Stimulated activated CD4-positive, alpha-beta T cell treated with anti-CD3 and anti-CD28 coated beads, Interleukin-4, amount 100 ng/mL, for 4 hours (primary cell): ENCODE results near the gene TP53I13.
A peak's percentile ranks its signal among the peaks of the same experiment; 100 is the strongest.

Experiments
- DNase-seq, 2 experiments: peaks; one replicate each; pipeline ENCODE4 v3.0.0-alpha.2; 2020

The TP53I13 gene

DNA sequence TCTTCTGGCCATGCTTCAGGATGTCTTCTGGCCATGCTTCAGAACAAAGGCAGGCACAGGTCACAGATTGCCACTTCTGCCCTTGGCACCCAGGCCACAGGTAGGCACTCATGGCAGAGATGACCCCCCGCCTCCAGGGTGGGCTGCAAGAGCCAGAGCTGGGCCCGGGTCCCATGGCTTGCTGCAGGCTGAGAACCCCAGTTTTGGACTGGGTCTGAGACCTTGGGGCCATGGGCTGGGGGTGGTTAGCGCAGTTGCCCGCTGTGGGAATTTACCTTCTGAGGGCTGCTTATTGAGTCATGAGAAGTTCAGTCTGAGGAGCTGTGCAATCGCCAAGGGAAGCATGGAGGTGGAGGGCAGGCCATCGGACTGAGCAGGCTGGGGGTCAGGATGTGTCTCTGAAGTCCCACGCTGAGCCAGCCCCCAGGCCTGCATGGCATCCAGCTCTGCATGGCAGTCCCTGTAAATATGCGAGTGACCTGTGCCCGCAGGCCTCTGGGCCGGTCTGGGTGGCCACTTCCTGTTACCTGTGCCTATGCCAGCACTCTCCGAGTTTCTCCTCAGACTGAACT lies 26.1 kb downstream of the TP53I13 start:
- DNase-seq, result no peak

GRCh38 chr17:29595107-29595942 lies 26.8 kb downstream of the TP53I13 start:
- DNase-seq, result no peak

DNA sequence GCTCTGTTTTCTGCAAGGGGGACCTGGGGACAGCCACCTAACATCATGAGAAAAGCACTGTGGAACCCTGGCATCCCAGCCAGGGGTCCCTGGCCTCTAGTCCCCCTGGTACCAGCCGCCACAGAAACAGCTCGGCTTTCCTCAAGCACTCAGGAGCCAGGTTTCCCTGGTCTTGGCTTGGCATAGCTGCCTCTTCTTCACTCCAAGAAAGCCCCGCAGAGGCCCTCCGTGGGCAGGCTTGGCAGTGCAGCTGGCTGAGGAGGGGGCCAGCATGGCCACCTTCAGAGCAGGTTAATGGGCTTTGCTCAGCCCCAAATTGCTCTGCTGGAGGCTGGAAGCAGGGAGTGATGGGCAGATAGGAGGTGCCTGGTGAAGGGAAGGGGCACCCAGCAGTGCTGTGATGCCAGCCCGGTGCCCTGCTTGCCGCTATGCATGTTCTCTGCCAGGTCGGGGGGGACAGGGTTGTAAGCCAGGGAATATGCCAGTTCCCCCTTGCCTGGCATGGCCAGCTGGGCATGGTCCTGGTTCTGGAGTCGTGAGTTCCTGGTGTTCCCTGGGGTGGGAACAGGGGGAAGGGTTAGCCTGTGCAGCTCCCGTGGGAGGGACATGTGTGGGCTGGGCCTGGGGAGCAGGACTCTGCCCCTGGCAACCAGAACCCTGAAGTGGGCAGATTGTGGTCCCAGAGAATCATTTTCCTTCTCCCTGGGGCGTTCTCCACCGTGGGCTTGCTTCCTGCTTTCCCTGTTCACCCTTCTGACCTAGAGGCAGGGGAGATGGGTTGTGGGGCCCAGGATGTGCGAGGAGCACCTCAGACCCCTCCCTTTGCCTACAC lies 27.7 kb downstream of the TP53I13 start:
- DNase-seq, result no peak

DNA sequence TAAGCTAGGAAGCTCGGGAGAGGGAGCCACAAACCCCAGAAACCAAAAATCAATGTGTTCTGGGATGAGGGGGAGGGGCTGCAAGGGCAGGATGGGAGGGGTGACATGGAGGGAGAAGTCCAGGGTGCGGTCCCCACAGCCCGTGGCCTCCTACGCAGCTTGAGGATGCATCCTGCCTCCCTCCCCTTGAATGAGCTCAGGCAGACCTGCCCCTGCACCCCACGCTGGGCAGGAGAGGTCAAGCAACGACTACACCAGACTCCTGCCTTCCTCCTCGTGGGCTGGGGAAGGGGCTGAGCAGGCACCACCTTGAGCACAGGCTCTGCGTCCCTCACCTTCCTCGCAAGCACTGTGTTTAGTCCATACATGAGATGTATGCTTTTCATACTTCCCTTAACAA lies 28.3 kb downstream of the TP53I13 start:
- no peak for DNase-seq

DNA sequence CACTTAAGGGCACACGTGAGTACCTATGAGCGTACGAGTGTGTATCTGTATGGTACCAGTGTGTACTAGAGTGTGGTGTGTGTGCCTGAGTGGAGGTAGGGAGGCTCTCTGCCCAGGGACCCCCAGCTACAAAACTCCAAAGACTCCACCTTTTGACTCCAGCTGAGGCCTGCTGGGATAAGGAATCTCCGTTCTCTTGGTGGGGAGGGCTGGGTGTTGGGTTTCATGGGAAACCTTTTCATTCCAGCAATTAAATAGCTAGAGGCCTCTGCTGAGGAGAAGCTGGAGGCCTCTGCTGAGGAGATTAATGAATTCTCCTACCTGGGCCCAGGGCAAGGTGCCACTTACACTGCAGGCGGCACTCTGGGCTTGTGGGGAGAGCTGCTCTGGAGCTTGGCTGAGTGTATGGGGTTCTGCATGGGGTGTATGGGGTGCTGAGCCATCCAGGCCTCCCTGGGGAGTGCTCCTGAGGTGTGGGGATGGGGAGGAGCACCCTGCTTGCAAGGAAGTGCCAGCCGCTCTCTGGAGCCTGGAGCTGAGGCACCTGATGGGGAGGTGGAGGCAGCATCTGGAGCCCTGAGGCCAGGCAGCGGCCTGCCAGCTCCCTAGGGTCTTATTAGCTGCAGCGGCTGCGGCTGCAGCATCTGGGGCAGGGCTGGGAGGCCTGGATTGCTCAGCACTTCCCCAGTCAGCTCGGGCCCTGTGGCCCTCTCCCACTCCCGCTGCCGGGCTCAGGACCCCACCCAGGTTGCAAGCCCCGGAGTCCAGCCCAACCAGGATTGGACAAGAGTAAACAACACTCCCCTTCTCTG lies 29.1 kb downstream of the TP53I13 start:
- DNase-seq, result no peak

- DNase-seq, result no peak
Observed at GRCh38 chr17:29603109-29603674, 34.7 kb downstream of the TP53I13 start.

DNA sequence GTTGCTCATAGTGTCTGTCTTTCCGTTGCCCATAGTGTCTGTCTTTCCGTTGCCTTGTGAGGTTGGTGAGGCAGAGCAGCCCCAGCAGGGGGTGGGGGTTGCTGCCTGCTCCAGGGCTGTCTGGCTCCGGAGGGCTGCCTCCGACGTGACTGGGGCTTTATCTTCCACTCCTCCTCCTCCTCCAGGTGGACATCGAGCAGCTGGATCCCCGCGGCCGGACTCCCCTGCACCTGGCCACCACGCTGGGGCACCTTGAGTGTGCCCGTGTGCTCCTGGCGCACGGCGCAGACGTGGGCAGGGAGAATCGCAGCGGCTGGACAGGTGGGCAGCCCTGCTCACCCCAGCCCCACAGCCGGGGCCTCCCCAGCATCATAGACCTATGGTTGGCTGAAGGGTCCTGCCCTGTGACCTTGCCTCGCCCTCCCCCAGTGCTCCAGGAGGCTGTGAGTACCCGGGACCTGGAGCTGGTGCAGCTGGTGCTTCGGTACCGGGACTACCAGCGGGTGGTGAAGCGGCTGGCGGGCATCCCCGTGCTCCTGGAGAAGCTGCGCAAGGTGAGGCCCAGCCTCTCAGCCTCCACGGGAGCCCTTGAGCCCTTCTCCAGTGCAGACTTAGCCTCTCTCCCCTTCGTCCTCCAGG lies 39.2 kb downstream of the TP53I13 start:
- no peak for DNase-seq

DNA sequence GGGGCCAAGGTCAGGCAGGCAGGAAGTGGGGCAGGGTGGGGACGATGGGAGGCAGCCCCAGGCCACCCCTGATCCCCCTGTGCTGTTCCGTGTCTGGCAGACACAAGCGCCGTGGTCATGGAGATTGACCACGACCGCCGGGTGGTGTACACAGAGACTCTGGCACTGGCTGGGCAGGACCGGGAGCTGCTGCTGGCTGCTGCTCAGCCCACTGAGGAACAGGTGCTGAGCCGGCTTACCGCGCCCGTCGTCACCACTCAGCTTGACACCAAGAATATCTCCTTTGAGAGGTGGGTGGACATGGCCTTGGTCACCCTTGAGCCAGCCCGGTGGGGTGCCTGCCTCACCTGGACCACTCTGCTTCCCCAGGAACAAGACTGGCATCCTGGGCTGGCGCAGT lies 40.5 kb downstream of the TP53I13 start:
- DNase-seq, result no peak

DNA sequence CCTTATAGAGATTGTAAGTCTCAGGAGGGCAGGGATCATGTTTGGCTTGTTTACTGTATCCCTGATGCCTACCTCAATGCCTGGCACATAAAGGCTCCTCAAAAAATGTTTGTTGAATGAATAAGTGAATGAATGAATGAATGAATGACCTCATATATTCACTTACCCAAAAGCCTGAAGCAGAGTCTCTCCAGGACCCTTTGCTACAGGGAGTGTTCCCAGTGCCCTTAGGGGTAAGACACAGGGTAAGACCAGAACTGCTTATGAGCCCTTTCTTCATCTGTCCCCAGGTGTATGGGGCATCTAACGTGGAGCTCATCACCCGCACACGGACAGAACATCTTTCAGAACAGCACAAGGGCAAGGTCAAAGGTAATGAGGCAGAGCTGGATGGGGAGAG lies 41.9 kb downstream of the TP53I13 start:
- no peak for DNase-seq

DNA sequence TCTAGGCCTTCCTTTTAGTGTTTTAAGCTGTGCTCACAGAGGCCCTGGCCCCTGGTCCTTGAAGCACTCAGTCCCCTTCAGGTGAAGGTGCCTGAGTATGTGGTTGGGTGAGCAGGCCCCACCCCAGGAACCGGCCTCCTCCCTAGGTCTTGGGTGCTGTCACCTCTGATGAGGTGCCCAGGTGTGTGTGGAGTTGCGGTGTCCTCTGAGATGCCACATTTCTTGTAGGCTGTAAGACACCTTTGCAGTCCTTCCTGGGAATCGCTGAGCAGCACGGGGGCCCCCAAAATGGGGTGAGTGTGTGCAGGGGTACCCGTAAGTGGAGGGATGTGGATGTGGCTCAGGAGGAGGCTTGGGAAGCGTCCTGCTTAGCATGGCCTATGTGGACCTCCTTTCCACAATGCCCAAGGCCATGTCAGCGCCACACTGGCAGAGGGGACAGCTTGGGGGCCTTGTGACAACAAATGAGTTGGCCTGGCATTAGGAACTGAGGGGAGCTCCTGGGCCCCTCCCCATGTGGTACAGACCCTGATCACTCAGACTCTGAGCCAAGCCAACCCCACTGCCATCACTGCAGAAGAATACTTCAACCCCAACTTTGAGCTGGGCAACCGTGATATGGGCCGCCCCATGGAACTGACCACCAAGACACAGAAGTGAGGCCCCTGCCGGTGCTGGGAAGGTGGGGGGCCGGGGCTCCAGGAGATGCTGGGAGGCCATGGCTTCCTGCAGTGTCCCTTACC lies 43.0 kb downstream of the TP53I13 start:
- no peak for DNase-seq

DNA sequence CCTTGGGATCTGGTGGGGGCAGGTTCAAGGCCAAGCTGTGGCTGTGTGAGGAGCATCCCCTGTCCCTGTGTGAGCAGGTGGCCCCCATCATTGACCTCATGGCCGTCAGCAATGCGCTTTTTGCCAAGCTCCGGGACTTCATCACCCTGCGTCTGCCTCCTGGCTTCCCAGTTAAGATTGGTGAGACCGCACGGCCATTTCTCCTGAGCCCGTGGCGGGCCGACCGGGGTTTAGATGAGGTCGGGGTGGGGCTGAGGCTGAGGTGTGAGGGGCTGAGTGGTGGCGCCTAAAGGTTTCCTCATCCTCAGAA lies 43.5 kb downstream of the TP53I13 start:
- no peak for DNase-seq

GRCh38 chr17:29612404-29613280 lies 44.1 kb downstream of the TP53I13 start:
- DNase-seq, result no peak

DNA sequence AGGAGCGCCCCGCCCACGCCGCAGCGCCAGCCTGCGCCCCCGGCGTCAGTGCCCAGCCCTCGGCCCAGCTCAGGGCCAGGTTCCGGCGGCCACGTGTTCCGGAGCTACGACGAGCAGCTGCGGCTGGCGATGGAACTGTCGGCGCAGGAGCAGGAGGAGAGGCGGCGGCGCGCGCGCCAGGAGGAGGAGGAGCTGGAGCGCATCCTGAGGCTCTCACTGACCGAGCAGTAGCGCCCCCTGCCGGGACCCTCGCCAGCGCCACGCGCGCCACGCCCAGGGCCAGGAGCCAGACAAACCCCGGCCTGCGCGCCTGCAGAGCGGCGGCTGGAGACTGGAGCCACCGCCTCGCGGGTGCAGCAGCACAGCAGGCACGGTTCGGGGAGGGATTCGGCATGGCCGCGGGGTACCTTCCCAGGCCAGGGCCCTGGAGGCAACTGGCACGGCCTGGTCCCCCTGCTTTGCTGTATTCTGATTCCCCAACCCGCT lies 44.9 kb downstream of the TP53I13 start:
- peak; percentile 87 to 95 for DNase-seq

DNA sequence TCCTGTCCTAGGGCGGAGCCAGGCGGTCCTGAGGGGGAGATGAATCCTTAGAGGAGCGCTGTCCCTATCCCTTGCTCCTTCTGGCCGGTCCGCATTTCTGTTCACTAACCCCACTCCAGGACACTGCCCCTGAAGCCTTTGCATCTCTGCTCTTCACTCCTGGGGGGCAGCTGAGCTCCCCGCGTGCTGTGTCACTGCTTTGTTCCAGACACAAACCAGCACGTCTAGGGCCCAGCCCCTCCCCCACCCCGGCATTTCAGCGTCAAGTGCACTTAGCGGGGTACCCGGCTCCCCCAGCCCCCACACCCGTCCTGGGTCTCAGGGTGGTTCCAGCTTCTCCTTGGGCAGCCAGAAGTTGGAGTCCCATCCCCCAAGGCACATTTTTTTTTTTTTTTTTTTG lies 45.4 kb downstream of the TP53I13 start:
- DNase-seq, result no peak

- no peak for DNase-seq
Observed at GRCh38 chr17:29614349-29615047, 46.0 kb downstream of the TP53I13 start.

DNA sequence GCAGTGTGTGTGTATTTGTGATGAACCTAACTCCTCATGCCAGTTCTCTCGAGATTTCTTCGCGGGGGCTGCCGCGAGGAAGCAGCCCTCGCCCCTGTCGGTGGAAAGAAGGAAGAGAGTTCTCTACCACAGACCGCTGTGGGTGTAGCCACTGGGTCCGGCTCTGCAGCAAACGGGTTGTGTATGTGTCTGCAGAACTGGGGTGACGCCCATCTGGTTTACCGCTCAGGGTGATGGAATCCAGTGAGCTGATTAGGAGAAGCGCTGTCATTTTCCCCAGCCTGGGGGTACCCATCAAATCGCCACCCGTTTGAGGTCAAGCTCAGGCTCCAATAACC lies 46.5 kb downstream of the TP53I13 start:
- DNase-seq, result peak in 1 of 2 experiments; percentile 55

DNA sequence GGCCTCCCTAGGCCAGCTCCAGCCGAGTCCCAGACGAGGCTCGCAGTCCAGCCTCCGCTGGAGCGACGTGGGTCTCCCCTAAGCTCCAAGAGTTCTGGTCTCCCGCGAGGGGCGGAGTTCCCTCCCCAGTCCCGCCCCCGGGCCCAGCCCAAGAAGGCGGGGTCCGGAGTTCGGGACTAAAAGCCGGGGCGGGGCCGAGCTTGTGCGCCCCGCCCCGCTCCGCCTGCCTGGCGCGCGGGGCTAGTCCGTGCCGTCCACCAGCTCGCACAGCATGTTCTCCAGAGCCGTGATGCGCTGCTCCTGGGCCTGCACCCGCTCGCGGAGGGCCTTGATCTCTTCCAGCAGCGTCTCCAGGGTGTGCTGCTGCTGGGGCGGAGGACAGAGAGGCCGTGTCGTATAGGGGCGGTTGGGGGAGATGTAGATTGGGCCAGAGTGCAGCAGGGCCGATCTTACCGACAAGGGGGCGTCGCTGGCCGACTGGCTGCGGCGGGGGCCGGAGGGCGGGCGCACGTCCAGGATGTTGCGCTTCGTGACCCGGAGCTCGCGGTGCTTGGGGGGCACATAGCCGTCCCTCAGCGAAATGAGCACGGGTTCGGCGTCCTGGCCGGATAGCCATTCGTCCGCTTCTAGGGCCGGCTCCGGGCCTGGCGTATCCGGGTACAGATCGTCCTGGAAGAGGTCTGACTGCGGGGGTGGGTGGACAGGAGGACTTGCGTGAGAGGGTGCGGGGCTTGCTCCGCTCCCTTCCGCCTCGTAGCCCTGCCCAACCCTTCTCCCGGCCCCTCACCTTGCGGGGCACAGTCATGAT lies 47.2 kb downstream of the TP53I13 start:
- peak; percentile 84 for DNase-seq

- DNase-seq, result no peak
Observed at GRCh38 chr17:29616300-29617048, 48.0 kb downstream of the TP53I13 start.
